ENCODE data around the gene GDF15. TPM values are rescaled to one million over a fixed set of nuclear protein-coding genes. Genes with fewer than 3 reads are reported as not detected.
A peak's percentile ranks its signal among the peaks of the same experiment; 100 is the strongest.

GDF15 gene
- total RNA-seq, 4 donors from 2014 or later, result 0.41 to 13.1 (median 1.6) TPM

DNA sequence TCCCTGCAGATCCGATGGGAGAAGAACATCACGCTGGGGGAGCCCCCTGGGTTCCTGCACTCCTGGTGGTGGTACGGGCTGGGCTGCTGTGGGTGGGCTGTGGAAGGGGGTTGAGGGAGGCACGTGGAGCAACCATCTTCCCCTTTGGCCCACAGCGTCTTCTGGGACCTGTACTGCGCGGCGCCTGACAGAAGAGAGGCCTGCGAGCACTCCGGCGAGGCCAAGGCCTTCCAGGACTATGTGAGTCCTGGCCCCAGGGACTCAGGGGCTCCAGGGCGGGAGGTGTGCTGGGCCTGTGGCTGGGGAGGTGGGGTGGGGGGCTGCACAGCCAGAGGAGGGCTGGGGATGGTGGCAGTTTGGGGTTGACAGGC is 41.8 kb downstream of the GDF15 start:
- no peaks in the 10 kb centered on the region for H3K27me3 ChIP-seq
- DNase-seq, result no peak
- TF ChIP-seq, protein P1, sequence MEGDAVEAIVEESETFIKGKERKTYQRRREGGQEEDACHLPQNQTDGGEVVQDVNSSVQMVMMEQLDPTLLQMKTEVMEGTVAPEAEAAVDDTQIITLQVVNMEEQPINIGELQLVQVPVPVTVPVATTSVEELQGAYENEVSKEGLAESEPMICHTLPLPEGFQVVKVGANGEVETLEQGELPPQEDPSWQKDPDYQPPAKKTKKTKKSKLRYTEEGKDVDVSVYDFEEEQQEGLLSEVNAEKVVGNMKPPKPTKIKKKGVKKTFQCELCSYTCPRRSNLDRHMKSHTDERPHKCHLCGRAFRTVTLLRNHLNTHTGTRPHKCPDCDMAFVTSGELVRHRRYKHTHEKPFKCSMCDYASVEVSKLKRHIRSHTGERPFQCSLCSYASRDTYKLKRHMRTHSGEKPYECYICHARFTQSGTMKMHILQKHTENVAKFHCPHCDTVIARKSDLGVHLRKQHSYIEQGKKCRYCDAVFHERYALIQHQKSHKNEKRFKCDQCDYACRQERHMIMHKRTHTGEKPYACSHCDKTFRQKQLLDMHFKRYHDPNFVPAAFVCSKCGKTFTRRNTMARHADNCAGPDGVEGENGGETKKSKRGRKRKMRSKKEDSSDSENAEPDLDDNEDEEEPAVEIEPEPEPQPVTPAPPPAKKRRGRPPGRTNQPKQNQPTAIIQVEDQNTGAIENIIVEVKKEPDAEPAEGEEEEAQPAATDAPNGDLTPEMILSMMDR (IDR thresholded peaks at IDR 0.05), result no peak
- no peak for TF ChIP-seq POLR2A (IDR thresholded peaks at IDR 0.05)
- H3K36me3 ChIP-seq, result no peaks in the 10 kb centered on the region
- H3K4me1 ChIP-seq, result peaks cover 0 to 26% of the 10 kb centered on the region in 2 donors
- peak overlapping the region in 1 of 2 donors; percentile 80 for H3K27ac ChIP-seq
- H3K4me3 ChIP-seq, result no peak overlapping the region
- no peaks in the 10 kb centered on the region for H3K9me3 ChIP-seq
- intact Hi-C loops (cut with DNase I; ENCODE audit: low total_unique reads), result no loop called here

- Histone ChIP-seq H3K36me3 (no peaks in the 10 kb centered on the region), H3K27ac (peak overlapping the region; percentile 78 to 85), H3K4me3 (no peak overlapping the region), H3K9me3 (no peaks in the 10 kb centered on the region), H3K27me3 (no peaks in the 10 kb centered on the region), H3K4me1 (peaks cover 0 to 26% of the 10 kb centered on the region in 2 donors)
- DNase-seq, result no peak
- intact Hi-C loops (cut with DNase I; ENCODE audit: low total_unique reads), result no loop called here
- TF ChIP-seq, protein P1 (IDR thresholded peaks at IDR 0.05), result no peak
- TF ChIP-seq POLR2A (IDR thresholded peaks at IDR 0.05), result no peak
Measured at GRCh38 chr19:18428173-18428786, 42.3 kb downstream of the GDF15 start.

DNA sequence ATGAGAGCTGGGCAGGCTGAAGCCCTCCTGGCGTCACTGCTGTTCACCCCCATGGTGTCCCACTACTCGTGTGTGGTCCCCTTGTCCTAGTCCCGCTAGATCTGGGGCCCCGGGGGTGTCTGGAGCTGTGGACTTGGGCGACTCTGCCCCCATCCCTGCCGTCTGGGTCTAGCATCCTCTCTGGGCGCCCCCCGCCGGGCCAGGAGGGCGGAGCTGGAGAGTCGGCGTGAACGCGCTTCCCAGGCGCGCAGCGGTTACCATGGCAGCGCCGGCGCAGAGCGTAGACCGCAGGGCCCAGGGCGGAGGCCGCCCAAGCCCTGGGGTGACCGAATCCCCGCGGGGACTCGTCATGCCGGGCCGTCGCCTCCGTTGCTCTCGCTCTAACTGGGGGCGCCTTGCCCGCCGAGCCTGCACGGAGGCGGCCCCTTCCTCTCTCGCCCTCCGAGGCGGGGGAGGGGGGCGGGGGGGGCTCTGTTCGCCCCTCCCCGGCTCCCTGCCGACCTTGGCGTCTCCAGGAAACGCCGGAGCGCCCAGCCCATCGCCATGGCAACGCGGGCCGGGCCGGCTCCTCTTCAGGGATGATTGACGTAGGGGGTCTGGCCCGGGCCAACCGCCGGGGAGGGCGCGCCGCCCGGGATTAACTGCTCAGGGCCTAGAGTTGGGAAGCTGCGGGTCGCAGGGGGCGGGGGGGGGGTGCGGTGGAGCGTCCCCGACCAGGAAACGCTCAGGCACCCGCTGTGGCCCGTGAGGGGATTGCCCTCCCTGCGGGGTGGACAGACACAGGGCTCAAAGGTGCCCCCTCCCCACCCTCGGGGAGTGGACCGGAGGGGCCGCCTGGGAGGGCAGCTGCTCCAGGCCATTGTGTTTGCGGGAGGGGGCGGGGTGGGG is 43.1 kb downstream of the GDF15 start:
- Histone ChIP-seq H3K9me3 (no peaks in the 10 kb centered on the region), H3K27ac (peak overlapping the region; percentile 78 to 85), H3K27me3 (no peaks in the 10 kb centered on the region), H3K36me3 (no peaks in the 10 kb centered on the region), H3K4me3 (peak overlapping the region; percentile 34 to 39), H3K4me1 (peaks cover 0 to 26% of the 10 kb centered on the region in 2 donors)
- DNase-seq, result peak; percentile 72 to 81
- TF ChIP-seq POLR2A (IDR thresholded peaks at IDR 0.05), result peak in 1 of 2 donors; percentile 22
- TF ChIP-seq, protein P1 (IDR thresholded peaks at IDR 0.05), result no peak
- intact Hi-C loops (cut with DNase I; ENCODE audit: low total_unique reads), result no loop called here

DNA sequence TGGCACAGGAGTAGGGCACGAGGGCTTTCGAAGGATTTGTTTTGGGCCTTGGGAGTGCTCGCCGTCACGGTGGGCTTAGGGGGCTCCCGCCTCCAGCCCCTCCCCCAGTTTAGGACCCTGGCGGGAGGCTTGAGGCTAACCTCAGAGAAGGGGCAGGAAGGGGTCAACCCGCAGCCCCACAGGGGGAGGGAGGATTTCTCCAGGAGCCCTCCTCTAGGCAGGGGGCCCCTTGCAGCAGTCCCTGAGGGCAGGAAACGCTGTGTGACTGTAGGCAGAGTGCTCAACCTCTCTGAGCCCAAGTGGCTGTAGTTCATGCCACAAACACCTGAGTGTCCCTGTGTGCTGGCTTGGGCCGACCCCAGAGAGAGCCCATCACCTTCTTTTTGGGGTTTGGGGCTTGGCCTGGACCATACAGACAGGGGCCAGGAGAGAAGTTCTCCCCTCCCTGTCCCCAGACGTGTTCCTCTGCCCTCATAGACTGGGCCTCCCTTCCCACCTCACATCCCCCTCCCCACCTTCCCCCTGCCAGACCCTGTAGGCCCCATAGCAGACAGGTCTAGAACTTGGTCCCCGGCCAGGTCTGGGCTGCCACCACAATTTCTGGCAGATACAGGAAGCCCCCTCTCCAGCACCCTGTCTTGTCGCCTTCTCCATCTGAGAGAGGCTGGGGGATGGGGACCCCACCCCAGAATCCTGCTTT is 43.9 kb downstream of the GDF15 start:
- Histone ChIP-seq H3K9me3 (no peaks in the 10 kb centered on the region), H3K36me3 (no peaks in the 10 kb centered on the region), H3K27me3 (no peaks in the 10 kb centered on the region), H3K27ac (peak overlapping the region; percentile 78 to 85), H3K4me1 (peaks cover 0 to 26% of the 10 kb centered on the region in 2 donors), H3K4me3 (no peak overlapping the region)
- TF ChIP-seq, protein P1 (IDR thresholded peaks at IDR 0.05), result no peak
- TF ChIP-seq POLR2A (IDR thresholded peaks at IDR 0.05), result no peak
- intact Hi-C loops (cut with DNase I; ENCODE audit: low total_unique reads), result no loop called here
- peak in 1 of 2 donors; percentile 49 for DNase-seq

All from uterus (tissue), 4 donors.